Cardiac fibroblast (primary cell): ENCODE results near the gene FASTKD2.

Experiments used
- DNase-seq, 2 donors: peaks; one replicate each; pipeline versions ENCODE4 v3.0.0 to v3.0.0-alpha.2; 2010; ENCODE audit warnings: low read depth in 2 of 2
- H3K4me3 ChIP-seq, 2 donors: replicated peaks in 1 of 2; 1 replicate in 1 of 2; 2 replicates in 1 of 2; pipeline ENCODE4 v1.5.1; 2011; ENCODE audit warnings: low read depth in 2 of 2, low read length in 2 of 2, mild to moderate bottlenecking in 2 of 2, moderate library complexity in 1 of 2
- CTCF ChIP-seq: IDR thresholded peaks from one replicate; pipeline ENCODE4 v1.5.1; 2011; ENCODE audit warnings: low read depth, mild to moderate bottlenecking, low read length, inconsistent platforms

The FASTKD2 gene

GRCh38 chr2:206814498-206814897, 49.1 kb downstream of the FASTKD2 start:
- no peak overlapping the region for H3K4me3 ChIP-seq
- no peak for TF ChIP-seq CTCF

GRCh38 chr2:206820807-206821206, 55.4 kb downstream of the FASTKD2 start:
- no peak overlapping the region for H3K4me3 ChIP-seq
- TF ChIP-seq CTCF: no peak
- DNase-seq: no peak

More at GRCh38 chr2:206814498-206814897, 49.1 kb downstream of the FASTKD2 start:
- DNase-seq: no peak

GRCh38 chr2:206823178-206823577, 57.8 kb downstream of the FASTKD2 start:
- no peak for TF ChIP-seq CTCF
- peak in 1 of 2 donors; percentile 10 for DNase-seq

GRCh38 chr2:206824087-206824618, 58.7 kb downstream of the FASTKD2 start:
- no peak for TF ChIP-seq CTCF
- no peak for DNase-seq
- no peak overlapping the region for H3K4me3 ChIP-seq

More at GRCh38 chr2:206823178-206823577, 57.8 kb downstream of the FASTKD2 start:
- no peak overlapping the region for H3K4me3 ChIP-seq

GRCh38 chr2:206824993-206825392, 59.6 kb downstream of the FASTKD2 start:
- no peak for DNase-seq
- no peak overlapping the region for H3K4me3 ChIP-seq

GRCh38 chr2:206831442-206831995, 66.1 kb downstream of the FASTKD2 start:
- DNase-seq: no peak
- no peak for TF ChIP-seq CTCF
- H3K4me3 ChIP-seq: no peak overlapping the region

More at GRCh38 chr2:206824993-206825392, 59.6 kb downstream of the FASTKD2 start:
- no peak for TF ChIP-seq CTCF

GRCh38 chr2:206832873-206833272, 67.5 kb downstream of the FASTKD2 start:
- no peak for TF ChIP-seq CTCF
- H3K4me3 ChIP-seq: no peak overlapping the region
- DNase-seq: peak in 1 of 2 donors; percentile 33
